HepG2 (cell line): ENCODE measurements around the gene DHH. TPM values are rescaled to one million over a fixed set of nuclear protein-coding genes. Genes with fewer than 3 reads are reported as not detected.

Source experiments
- ATAC-seq: fragments of 200-7000 bp; cut with Tn5 transposase; 3 replicates; pipeline ENCODE4 v1.9.1; 2020; ENCODE audit warnings: mild to moderate bottlenecking, moderate library complexity
- BruUV-seq: library from RNA; stranded (reverse); fragments of 400-500 nt; replicated peaks from 2 replicates; lab custom pipeline; 2021; lab: Mats Ljungman, UMichigan
- CTCF ChIA-PET: fragments of 300-600 bp; formaldehyde crosslinking; extraction: SDS; loops from one replicate; lab custom pipeline; 2021; ENCODE audit warnings: low total read pairs, inconsistent platforms, low intra/inter-chr PET ratio; lab: Yijun Ruan, JAX
- POLR2A ChIA-PET: fragments of 350-600 bp; sonication (Branson Sonifier 250); formaldehyde crosslinking; loops from one replicate; lab custom pipeline; 2020; ENCODE audit warnings: antibody characterized with exemption, inconsistent platforms; lab: Yijun Ruan, JAX
- DNase-seq: peaks from one replicate; pipeline ENCODE4 v3.0.0-alpha.2; 2015; ENCODE audit warnings: low spot score
- FAIRE-seq: peaks from 3 replicates; lab custom pipeline; 2011; peaks lifted over from hg19 to GRCh38; lab: Jason Lieb, UNC
- H2AFZ ChIP-seq: one replicate; pipeline ENCODE4 v1.6.1; 2011; ENCODE audit warnings: low read length, inconsistent platforms
- H3K27ac ChIP-seq: fragments of 300-600 bp; 3 replicates; pipeline ENCODE4 v1.8.0; 2011; ENCODE audit warnings: mixed run types, mild to moderate bottlenecking, mixed read lengths, low read length, inconsistent platforms; ENCODE audit not compliant: insufficient read depth; ENCODE audit errors: extremely low read length
- H3K27me3 ChIP-seq, 2 experiments: fragments of 200-600 bp in 1 of 2; 2 replicates in 1 of 2; 3 replicates in 1 of 2; pipeline versions ENCODE4 v1.6.0 to v1.8.0; 2011; ENCODE audit warnings: low read length in 2 of 2, mild to moderate bottlenecking in 2 of 2, moderate library complexity in 2 of 2, inconsistent platforms in 1 of 2; ENCODE audit not compliant: insufficient read depth in 2 of 2, control insufficient read depth in 1 of 2
- H3K36me3 ChIP-seq, 2 experiments: fragments of 200-600 bp in 1 of 2; replicated peaks in 1 of 2; 2 replicates in 1 of 2; 3 replicates in 1 of 2; pipeline versions ENCODE4 v1.5.1 to v1.8.0; 2011; ENCODE audit warnings: low read length in 2 of 2, inconsistent platforms in 1 of 2; ENCODE audit not compliant: insufficient read depth in 2 of 2, control insufficient read depth in 1 of 2
- H3K4me1 ChIP-seq: 2 replicates; pipeline ENCODE4 v1.5.1; 2012; ENCODE audit warnings: low read length, inconsistent platforms; ENCODE audit not compliant: insufficient read depth
- H3K4me2 ChIP-seq: 2 replicates; pipeline ENCODE4 v1.6.0; 2011; ENCODE audit warnings: low read depth, low read length, inconsistent platforms
- H3K4me3 ChIP-seq, 3 experiments: fragments of 200-600 bp in 1 of 3; sonication (generic), shearing (Covaris generic) in 1 of 3; replicated peaks in 1 of 3; 2 replicates each; pipeline ENCODE4 v1.5.1; 2011 to 2016; ENCODE audit warnings: low read length in 3 of 3, inconsistent platforms in 2 of 3, low read depth in 2 of 3, mild to moderate bottlenecking in 2 of 3, control low read depth in 1 of 3, mixed read lengths in 1 of 3; ENCODE audit not compliant: insufficient read depth in 1 of 3
- H3K79me2 ChIP-seq: one replicate; pipeline ENCODE4 v1.6.1; 2011; ENCODE audit warnings: low read length, inconsistent platforms; ENCODE audit not compliant: insufficient read depth
- H3K9ac ChIP-seq: 2 replicates; pipeline ENCODE4 v1.6.0; 2011; ENCODE audit warnings: mild to moderate bottlenecking, low read depth, low read length, inconsistent platforms; ENCODE audit not compliant: insufficient read depth
- H3K9me3 ChIP-seq: 2 replicates; pipeline ENCODE4 v1.5.1; 2012; ENCODE audit warnings: mild to moderate bottlenecking, low read length
- H4K20me1 ChIP-seq: 2 replicates; pipeline ENCODE4 v1.6.0; 2011; ENCODE audit warnings: inconsistent platforms, mild to moderate bottlenecking, low read length, moderate library complexity; ENCODE audit not compliant: insufficient read depth
- ARNTL ChIP-seq: sonication (generic); formaldehyde crosslinking; IDR thresholded peaks from 2 replicates; pipeline ENCODE4 v1.4.0; 2020; ENCODE audit warnings: mild to moderate bottlenecking, missing genetic modification reagents
- CREB1 ChIP-seq, 2 experiments: fragments of 450-650 bp in 1 of 2; IDR thresholded peaks; 2 replicates each; pipeline ENCODE4 v1.6.1; 2016 to 2017; ENCODE audit warnings: control low read depth in 1 of 2, mild to moderate bottlenecking in 1 of 2, missing compliant biosample characterization in 1 of 2, missing genetic modification characterization in 1 of 2
- MED8 ChIP-seq: sonication (generic); formaldehyde crosslinking; IDR thresholded peaks from 2 replicates; pipeline ENCODE4 v1.8.1; 2023; ENCODE audit warnings: mild to moderate bottlenecking, missing genetic modification reagents; ENCODE audit not compliant: insufficient replicate concordance
- REL ChIP-seq: sonication (generic); formaldehyde crosslinking; conservative IDR thresholded peaks from 2 replicates; pipeline ENCODE4 v1.8.0; 2022; ENCODE audit warnings: mild to moderate bottlenecking, missing genetic modification reagents, moderate library complexity
- SMAD9 ChIP-seq: sonication (generic); formaldehyde crosslinking; IDR thresholded peaks from 2 replicates; pipeline ENCODE4 v1.5.1; 2020; ENCODE audit warnings: mild to moderate bottlenecking, missing genetic modification reagents
- SRF ChIP-seq: IDR thresholded peaks from 2 replicates; pipeline ENCODE4 v1.6.1; 2011; ENCODE audit warnings: mild to moderate bottlenecking, low read depth, low read length, moderate library complexity
- ZBTB25 ChIP-seq: IDR thresholded peaks from 2 replicates; pipeline ENCODE4 v1.6.1; 2018; ENCODE audit warnings: missing genetic modification reagents
- ZNF414 ChIP-seq: sonication (generic); formaldehyde crosslinking; IDR thresholded peaks from 2 replicates; pipeline ENCODE4 v1.5.0; 2020; ENCODE audit warnings: missing genetic modification reagents
- ZNF614 ChIP-seq: IDR thresholded peaks from 2 replicates; pipeline ENCODE4 v1.6.1; 2018; ENCODE audit warnings: missing biosample characterization, missing genetic modification reagents, inconsistent platforms, borderline replicate concordance
- WGBS: methylation state at CpG from one replicate; pipeline ENCODE4 v1.1.6; 2017; ENCODE audit warnings: low lambda C conversion rate; 5-methylcytosine and 5-hydroxymethylcytosine counted together
- in situ Hi-C: cut with HindIII; loops from 2 replicates; pipeline ENCODE4 v1.10.0; 2017; ENCODE audit warnings: low pct_unique_long_range_greater_than_20kb; ENCODE audit not compliant: extremely low pct_ligation_motif_present
- intact Hi-C: fragments of 100-400 bp; cut with micrococcal nuclease; formaldehyde crosslinking; loops from one replicate; pipeline ENCODE4 v1.10.0; 2022; ENCODE audit not compliant: unreplicated experiment
- polyA plus RNA-seq, 8 experiments: library from polyadenylated mRNA; depleted of rRNA in 3 of 8; stranded (reverse) in 7 of 8; unstranded in 1 of 8; fragments of >200 nt; fragmentation: Illumina TruSeq in 4 of 8; extraction: Trizol in 4 of 8; gene quantifications; 2 replicates each; pipeline versions ENCODE4 v1.2.1 to v1.2.3, GENCODE V29; 2011 to 2016; ENCODE audit warnings: low read depth in 4 of 8, missing spikeins in 1 of 8, mixed read lengths in 1 of 8; ENCODE audit not compliant: insufficient read depth in 1 of 8
- total RNA-seq, 5 experiments: library from RNA; depleted of rRNA; stranded (reverse); fragments of >200 nt; fragmentation: Illumina TruSeq; extraction: Trizol; gene quantifications; 2 replicates each; pipeline ENCODE4 v1.2.3, GENCODE V29; 2016; ENCODE audit warnings: low read depth in 1 of 5

DHH gene
- total and polyA plus RNA-seq, 2 of the 13 experiments (the other 11 are each of a cell fraction or from before 2014, with no cell fraction given): not detected

DNA sequence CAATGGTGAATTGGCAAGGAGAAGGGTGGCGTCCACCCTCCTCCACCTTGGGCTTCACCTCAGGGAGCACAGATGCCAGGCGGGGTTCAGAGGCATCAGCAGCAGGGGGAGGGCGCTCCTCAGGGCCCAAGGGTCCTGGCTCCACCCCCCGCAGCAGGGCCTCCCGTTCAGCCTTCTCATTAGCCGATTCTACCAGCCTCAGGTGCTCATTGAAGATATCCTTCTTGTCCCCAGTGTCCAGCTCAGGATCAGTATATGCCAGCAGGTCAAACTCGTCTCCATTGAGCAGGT is 56.7 kb downstream of the DHH start:
- CTCF ChIA-PET: no interaction called here

More for the DNA sequence above, 56.7 kb downstream of the DHH start:
- TSS peak; percentile 37 for BruUV-seq
- no peaks in the 10 kb centered on the region for H3K9me3 ChIP-seq
- in situ Hi-C loops: no loop called here
- ATAC-seq (no peak), DNase-seq (no peak), FAIRE-seq (no peak)
- TF ChIP-seq SRF: no peak
- TF ChIP-seq SMAD9 (CRISPR knock-in tag): no peak
- no peak for TF ChIP-seq REL (CRISPR knock-in tag)
- no peak for TF ChIP-seq ZBTB25
- TF ChIP-seq ZNF414 (CRISPR knock-in tag): no peak
- no peak for TF ChIP-seq CREB1 (IDR thresholded peaks at IDR 0.05)
- no peak for TF ChIP-seq CREB1 (CRISPR knock-in tag; IDR thresholded peaks at IDR 0.05)
- no peak for TF ChIP-seq ARNTL (CRISPR knock-in tag)
- no peak for TF ChIP-seq ZNF614 (CRISPR knock-in tag)
- no peak for TF ChIP-seq MED8 (CRISPR knock-in tag)
- POLR2A ChIA-PET: interaction anchor here (0.5 to 2.1 kb wide), 3 partner anchors 13 to 20 kb away, joined by 3 to 5 read pairs (median 3); no protein-coding TSS in a partner anchor
- no peaks in the 10 kb centered on the region for H3K4me1 ChIP-seq
- H3K36me3 ChIP-seq: peaks cover 54 to 92% of the 10 kb centered on the region in 2 experiments; a peak in 4 of 5 replicates
- H2AFZ ChIP-seq: no peak overlapping the region
- no peak overlapping the region for H3K4me2 ChIP-seq
- no peak overlapping the region for H3K4me3 ChIP-seq
- H3K9ac ChIP-seq: no peak overlapping the region
- H3K27ac ChIP-seq: no peak overlapping the region
- WGBS: 92% methylated on average over 4 of the region's 7 CpGs
- no peaks in the 10 kb centered on the region for H4K20me1 ChIP-seq
- no peaks in the 10 kb centered on the region for H3K27me3 ChIP-seq
- intact Hi-C loops: no loop called here
- H3K79me2 ChIP-seq: no peaks in the 10 kb centered on the region
